22Rv1 (cell line): ENCODE measurements around the gene PHF3.
A peak's percentile ranks its signal among the peaks of the same experiment; 100 is the strongest.

Source experiments
- H3K27ac ChIP-seq: fragments of 450-650 bp; 2 replicates; pipeline ENCODE4 v1.5.1; 2017
- ZFX ChIP-seq: fragments of 450-650 bp; IDR thresholded peaks from 2 replicates; pipeline ENCODE4 v1.6.1; 2017; ENCODE audit warnings: antibody characterized with exemption, borderline replicate concordance
- TF ChIP-seq, protein P1 (sequence below): fragments of 450-650 bp; IDR thresholded peaks from 2 replicates; pipeline ENCODE4 v1.5.1; 2017; ENCODE audit warnings: mild to moderate bottlenecking

Gene PHF3

DNA sequence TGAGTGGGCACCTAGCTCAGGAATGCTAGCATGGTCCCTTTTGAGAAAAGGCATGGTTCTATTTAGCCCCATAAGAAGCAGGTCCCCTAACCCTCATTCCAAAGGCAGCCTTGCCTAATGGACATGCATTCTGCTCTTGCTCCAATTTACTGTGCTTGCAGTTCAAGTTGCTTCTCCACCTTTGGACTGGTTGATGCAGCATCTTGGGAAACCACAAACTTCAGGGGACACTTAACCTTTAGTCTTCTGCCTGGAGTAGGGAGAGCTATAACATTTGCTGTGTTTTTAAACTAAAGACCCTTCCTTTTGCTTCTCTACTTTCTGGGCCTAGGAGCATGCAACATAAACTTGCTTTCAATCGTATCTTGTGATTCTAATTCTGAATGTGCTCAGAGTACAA is 5.1 kb upstream of the PHF3 start:
- H3K27ac ChIP-seq: no peak overlapping the region
- no peak for TF ChIP-seq ZFX
- TF ChIP-seq, protein P1, sequence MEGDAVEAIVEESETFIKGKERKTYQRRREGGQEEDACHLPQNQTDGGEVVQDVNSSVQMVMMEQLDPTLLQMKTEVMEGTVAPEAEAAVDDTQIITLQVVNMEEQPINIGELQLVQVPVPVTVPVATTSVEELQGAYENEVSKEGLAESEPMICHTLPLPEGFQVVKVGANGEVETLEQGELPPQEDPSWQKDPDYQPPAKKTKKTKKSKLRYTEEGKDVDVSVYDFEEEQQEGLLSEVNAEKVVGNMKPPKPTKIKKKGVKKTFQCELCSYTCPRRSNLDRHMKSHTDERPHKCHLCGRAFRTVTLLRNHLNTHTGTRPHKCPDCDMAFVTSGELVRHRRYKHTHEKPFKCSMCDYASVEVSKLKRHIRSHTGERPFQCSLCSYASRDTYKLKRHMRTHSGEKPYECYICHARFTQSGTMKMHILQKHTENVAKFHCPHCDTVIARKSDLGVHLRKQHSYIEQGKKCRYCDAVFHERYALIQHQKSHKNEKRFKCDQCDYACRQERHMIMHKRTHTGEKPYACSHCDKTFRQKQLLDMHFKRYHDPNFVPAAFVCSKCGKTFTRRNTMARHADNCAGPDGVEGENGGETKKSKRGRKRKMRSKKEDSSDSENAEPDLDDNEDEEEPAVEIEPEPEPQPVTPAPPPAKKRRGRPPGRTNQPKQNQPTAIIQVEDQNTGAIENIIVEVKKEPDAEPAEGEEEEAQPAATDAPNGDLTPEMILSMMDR: no peak

DNA sequence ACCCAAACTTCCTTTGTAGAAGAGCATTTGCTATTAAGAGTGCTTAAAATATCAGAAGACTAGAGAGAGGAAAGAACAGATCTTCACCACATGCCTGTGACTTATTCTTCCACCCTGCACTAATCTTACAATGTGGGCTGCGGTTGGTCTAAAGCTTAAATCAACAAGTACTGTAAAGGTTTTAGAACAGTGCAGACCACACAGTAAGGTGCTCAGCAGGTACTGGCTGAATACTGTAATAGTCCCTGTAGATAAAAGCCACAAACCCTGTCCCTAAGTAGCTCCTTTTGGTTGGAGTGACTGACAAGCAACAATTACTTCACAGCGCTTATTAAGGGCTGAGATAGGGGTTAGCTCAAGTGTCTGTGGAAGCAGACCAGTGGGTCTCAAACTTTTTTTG is 972 bp upstream of the PHF3 start:
- H3K27ac ChIP-seq: no peak overlapping the region; the same call in 1 of the 2 replicates

GRCh38 chr6:63635215-63635587 is 401 bp upstream of the PHF3 start:
- peak overlapping the region; percentile 88 for H3K27ac ChIP-seq
- no peak for TF ChIP-seq ZFX
- TF ChIP-seq, protein P1: no peak

More for the DNA sequence above, 972 bp upstream of the PHF3 start:
- no peak for TF ChIP-seq ZFX

DNA sequence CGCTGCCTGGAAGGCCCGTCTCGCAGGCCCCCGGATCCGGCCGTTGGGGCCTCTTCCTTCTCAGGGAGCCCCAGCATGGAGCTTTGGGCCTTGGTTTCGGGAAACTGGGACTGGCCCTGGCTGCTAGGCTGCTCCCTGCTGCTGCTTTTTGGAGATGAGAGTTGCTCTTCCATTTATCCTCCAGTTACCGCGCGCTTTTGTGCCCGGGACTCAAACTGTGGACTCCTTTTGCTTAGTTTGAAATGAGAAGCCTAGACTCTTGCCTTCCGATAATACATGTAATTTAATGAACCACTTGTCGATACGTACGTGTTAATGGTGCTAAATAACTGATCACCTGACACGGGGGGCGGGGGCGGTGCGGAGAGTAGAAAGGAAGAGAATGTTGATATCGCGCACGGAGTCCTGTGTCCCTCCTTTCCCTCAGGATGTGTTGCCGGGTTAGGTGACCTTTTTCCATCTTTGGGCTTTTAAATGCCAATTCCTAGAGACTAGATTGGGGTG is 968 bp downstream of the PHF3 start:
- H3K27ac ChIP-seq: peak overlapping the region; percentile 88
- TF ChIP-seq, protein P1: no peak
- no peak for TF ChIP-seq ZFX

DNA sequence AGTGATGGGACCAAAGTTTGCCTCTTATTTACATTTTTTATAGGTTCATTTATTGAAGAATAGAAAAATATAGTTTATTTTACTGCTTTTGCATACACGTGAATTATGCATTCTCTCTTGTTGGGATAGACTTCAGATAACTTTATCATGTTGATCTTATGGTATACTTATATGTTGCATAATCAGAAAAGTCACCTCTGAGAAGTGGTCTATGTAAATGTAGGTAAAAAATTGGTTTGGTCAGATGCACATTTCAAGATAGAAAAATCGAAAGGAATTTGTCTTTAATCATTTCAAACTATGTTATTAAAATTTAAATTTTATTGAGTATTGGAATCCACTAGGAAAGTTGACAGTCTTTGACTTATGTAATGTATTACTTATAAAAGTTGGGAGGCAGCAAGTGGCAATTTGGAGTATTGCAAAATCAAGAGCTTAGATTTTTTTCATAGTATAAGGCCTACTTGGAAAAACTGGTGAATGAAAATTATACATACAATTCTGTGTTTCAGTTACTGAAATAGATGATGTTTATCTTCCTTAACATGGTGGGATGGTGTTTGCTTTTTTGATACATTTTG is 2.4 kb downstream of the PHF3 start:
- no peak overlapping the region for H3K27ac ChIP-seq
- TF ChIP-seq ZFX: no peak
- TF ChIP-seq, protein P1: no peak

GRCh38 chr6:63640062-63640461 is 4.5 kb downstream of the PHF3 start:
- TF ChIP-seq, protein P1: no peak
- no peak for TF ChIP-seq ZFX
- H3K27ac ChIP-seq: no peak overlapping the region

- H3K27ac ChIP-seq: no peak overlapping the region
- TF ChIP-seq ZFX: no peak
- TF ChIP-seq, protein P1: no peak
These were observed 8.3 kb downstream of the PHF3 start for GRCh38 chr6:63643862-63644261.
